Measurements from ENCODE around the gene DPM3.

DPM3 gene

GRCh38 chr1:155117610-155118009 is 22.7 kb downstream of the DPM3 start:
- H3K4me1 ChIP-seq (ENCODE audit: control insufficient read depth in 5 of 5, insufficient read depth in 5 of 5, low read length in 5 of 5), result no peaks in the 10 kb centered on the region
- H3K4me3 ChIP-seq (ENCODE audit: low read depth in 1 of 5, low read length in 5 of 5), result no peak overlapping the region
- no peaks in the 10 kb centered on the region for H3K36me3 ChIP-seq (ENCODE audit: control insufficient read depth in 5 of 5, insufficient read depth in 5 of 5, low read length in 5 of 5)
- peaks cover 0 to 7% (median 3%) of the 10 kb centered on the region in 5 donors for H3K27me3 ChIP-seq (ENCODE audit: control insufficient read depth in 5 of 5, insufficient read depth in 4 of 5, low read length in 5 of 5)
- H3K9me3 ChIP-seq (ENCODE audit: control insufficient read depth in 5 of 5, low read length in 5 of 5), result no peaks in the 10 kb centered on the region
- no peak overlapping the region for H3K27ac ChIP-seq (ENCODE audit: low read depth, low read length)
- no peak overlapping the region for H3K9ac ChIP-seq (ENCODE audit: low read length in 5 of 5)

DNA sequence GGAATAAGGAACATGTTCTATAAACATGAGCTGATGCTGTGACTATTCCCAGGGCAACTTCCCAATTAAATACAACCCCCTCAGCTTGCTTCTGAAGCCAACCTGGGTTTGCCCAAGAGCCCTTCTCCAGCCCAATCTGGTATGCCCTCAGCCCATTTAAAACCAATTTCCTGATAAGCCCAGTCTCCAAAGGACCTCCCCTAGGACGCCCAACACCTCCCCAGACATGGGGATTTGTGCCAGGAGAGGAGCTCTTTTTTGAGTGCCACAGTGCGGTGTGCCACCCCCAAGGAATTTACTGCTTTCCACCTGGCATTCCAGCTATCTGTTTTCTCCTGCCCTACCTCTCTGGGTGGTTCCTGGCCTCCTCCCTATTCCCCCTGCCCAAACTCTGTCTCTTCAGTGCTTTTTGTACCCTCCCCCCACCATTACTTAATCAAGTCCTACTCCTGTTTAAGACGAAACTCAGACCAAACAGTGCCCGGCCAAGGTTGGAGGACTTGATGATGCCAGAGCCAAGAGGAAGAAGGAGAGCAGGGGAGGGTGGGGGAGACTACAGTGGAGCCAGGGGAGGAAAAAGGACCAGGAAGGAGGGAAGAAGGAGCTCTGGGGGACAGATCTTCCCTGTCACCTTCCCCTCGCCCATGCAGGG is 24.1 kb downstream of the DPM3 start:
- no peaks in the 10 kb centered on the region for H3K36me3 ChIP-seq (ENCODE audit: control insufficient read depth in 5 of 5, insufficient read depth in 5 of 5, low read length in 5 of 5)
- no peak overlapping the region for H3K4me3 ChIP-seq (ENCODE audit: low read depth in 1 of 5, low read length in 5 of 5)
- peaks cover 0 to 7% (median 3%) of the 10 kb centered on the region in 5 donors for H3K27me3 ChIP-seq (ENCODE audit: control insufficient read depth in 5 of 5, insufficient read depth in 4 of 5, low read length in 5 of 5)
- no peaks in the 10 kb centered on the region for H3K9me3 ChIP-seq (ENCODE audit: control insufficient read depth in 5 of 5, low read length in 5 of 5)
- H3K27ac ChIP-seq (ENCODE audit: low read depth, low read length), result no peak overlapping the region
- H3K4me1 ChIP-seq (ENCODE audit: control insufficient read depth in 5 of 5, insufficient read depth in 5 of 5, low read length in 5 of 5), result no peaks in the 10 kb centered on the region
- no peak overlapping the region for H3K9ac ChIP-seq (ENCODE audit: low read length in 5 of 5)

DNA sequence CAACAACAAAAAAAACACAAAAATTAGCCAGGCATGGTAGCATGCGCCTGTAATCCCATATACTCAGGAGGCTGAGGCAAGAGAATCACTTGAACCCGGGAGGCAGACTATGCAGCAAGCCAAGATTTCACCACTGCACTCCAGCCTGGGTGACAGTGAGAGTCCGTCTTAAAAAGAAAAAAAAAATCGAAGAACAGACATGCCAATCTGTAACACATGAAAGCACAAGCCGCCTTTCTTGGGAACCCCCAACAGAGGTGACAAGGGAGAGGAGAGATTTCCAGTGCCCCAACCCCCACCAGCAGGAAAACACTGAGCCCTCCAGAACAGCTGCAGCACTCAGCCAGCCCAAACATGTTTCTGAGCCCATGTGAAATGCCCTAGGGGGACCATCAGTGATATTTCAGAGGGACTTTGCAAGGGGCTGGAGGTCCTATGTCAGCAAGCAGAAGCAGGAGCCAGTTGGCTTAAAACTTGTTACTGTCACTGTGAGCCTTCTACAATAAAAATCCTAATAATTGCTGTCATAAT is 26.8 kb downstream of the DPM3 start:
- no peaks in the 10 kb centered on the region for H3K9me3 ChIP-seq (ENCODE audit: control insufficient read depth in 5 of 5, low read length in 5 of 5)
- peaks cover 0 to 7% (median 3%) of the 10 kb centered on the region in 5 donors for H3K27me3 ChIP-seq (ENCODE audit: control insufficient read depth in 5 of 5, insufficient read depth in 4 of 5, low read length in 5 of 5)

GRCh38 chr1:155110826-155111225 is 29.5 kb downstream of the DPM3 start:
- H3K9me3 ChIP-seq (ENCODE audit: control insufficient read depth in 5 of 5, low read length in 5 of 5), result no peaks in the 10 kb centered on the region
- H3K4me3 ChIP-seq (ENCODE audit: low read depth in 1 of 5, low read length in 5 of 5), result no peak overlapping the region
- H3K27ac ChIP-seq (ENCODE audit: low read depth, low read length), result no peak overlapping the region
- peaks cover under 1 to 4% (median 3%) of the 10 kb centered on the region in 5 donors for H3K4me1 ChIP-seq (ENCODE audit: control insufficient read depth in 5 of 5, insufficient read depth in 5 of 5, low read length in 5 of 5)
- no peaks in the 10 kb centered on the region for H3K27me3 ChIP-seq (ENCODE audit: control insufficient read depth in 5 of 5, insufficient read depth in 4 of 5, low read length in 5 of 5)
- no peaks in the 10 kb centered on the region for H3K36me3 ChIP-seq (ENCODE audit: control insufficient read depth in 5 of 5, insufficient read depth in 5 of 5, low read length in 5 of 5)
- no peak overlapping the region for H3K9ac ChIP-seq (ENCODE audit: low read length in 5 of 5)

More for the DNA sequence above, 26.8 kb downstream of the DPM3 start:
- no peak overlapping the region for H3K9ac ChIP-seq (ENCODE audit: low read length in 5 of 5)
- H3K4me3 ChIP-seq (ENCODE audit: low read depth in 1 of 5, low read length in 5 of 5), result no peak overlapping the region
- H3K36me3 ChIP-seq (ENCODE audit: control insufficient read depth in 5 of 5, insufficient read depth in 5 of 5, low read length in 5 of 5), result no peaks in the 10 kb centered on the region
- H3K4me1 ChIP-seq (ENCODE audit: control insufficient read depth in 5 of 5, insufficient read depth in 5 of 5, low read length in 5 of 5), result no peaks in the 10 kb centered on the region
- no peak overlapping the region for H3K27ac ChIP-seq (ENCODE audit: low read depth, low read length)

DNA sequence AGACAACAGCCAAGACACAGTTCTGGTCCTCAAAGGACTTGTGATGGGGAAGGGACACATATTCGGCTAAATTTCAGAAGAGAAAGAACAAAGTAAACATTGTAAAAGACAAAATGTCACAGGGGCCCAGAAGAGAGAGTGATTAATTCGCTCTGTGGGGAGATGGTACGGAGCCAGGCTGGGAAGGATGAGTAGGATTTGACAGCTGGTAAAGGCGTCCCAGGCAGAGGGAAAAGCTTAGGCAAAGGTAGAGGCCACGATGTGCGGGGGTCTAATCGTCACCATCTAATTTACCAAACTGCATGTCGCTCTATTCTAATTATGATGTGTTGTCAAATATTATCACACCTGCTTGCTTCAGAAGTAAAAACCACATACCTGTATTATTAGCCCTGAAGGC is 29.9 kb downstream of the DPM3 start:
- Histone ChIP-seq H3K27ac (ENCODE audit: low read depth, low read length) (no peak overlapping the region), H3K36me3 (ENCODE audit: control insufficient read depth in 5 of 5, insufficient read depth in 5 of 5, low read length in 5 of 5) (no peaks in the 10 kb centered on the region), H3K9me3 (ENCODE audit: control insufficient read depth in 5 of 5, low read length in 5 of 5) (no peaks in the 10 kb centered on the region), H3K4me1 (ENCODE audit: control insufficient read depth in 5 of 5, insufficient read depth in 5 of 5, low read length in 5 of 5) (peaks cover 5 to 9% (median 7%) of the 10 kb centered on the region in 5 donors), H3K9ac (ENCODE audit: low read length in 5 of 5) (no peak overlapping the region), H3K27me3 (ENCODE audit: control insufficient read depth in 5 of 5, insufficient read depth in 4 of 5, low read length in 5 of 5) (no peaks in the 10 kb centered on the region), H3K4me3 (ENCODE audit: low read depth in 1 of 5, low read length in 5 of 5) (no peak overlapping the region)

DNA sequence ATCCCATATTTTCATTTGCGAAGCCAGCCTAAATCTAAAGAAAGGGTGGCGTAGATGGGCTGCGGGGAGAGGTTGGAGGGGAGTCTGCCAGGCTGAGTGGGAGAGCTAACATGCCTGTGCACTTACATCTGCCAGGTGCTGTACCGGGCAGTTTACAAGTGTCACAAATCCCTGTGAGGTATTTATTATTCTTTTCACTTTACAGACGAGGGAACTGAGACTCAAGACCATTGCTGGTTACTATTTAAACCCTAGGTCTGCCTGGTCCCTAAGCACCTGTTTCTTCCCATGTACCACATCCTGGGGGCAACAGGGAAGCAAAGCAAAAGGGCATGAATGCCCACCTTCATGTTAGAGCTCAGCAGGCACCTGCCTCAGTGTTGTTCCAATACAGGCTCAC is 32.0 kb downstream of the DPM3 start:
- Histone ChIP-seq H3K4me3 (ENCODE audit: low read depth in 1 of 5, low read length in 5 of 5) (no peak overlapping the region), H3K27me3 (ENCODE audit: control insufficient read depth in 5 of 5, insufficient read depth in 4 of 5, low read length in 5 of 5) (no peaks in the 10 kb centered on the region), H3K9ac (ENCODE audit: low read length in 5 of 5) (no peak overlapping the region), H3K27ac (ENCODE audit: low read depth, low read length) (no peak overlapping the region), H3K36me3 (ENCODE audit: control insufficient read depth in 5 of 5, insufficient read depth in 5 of 5, low read length in 5 of 5) (no peaks in the 10 kb centered on the region), H3K4me1 (ENCODE audit: control insufficient read depth in 5 of 5, insufficient read depth in 5 of 5, low read length in 5 of 5) (peaks cover 7 to 16% (median 14%) of the 10 kb centered on the region in 5 donors), H3K9me3 (ENCODE audit: control insufficient read depth in 5 of 5, low read length in 5 of 5) (no peaks in the 10 kb centered on the region)

GRCh38 chr1:155107309-155108264 is 32.7 kb downstream of the DPM3 start:
- Histone ChIP-seq H3K4me3 (ENCODE audit: low read depth in 1 of 5, low read length in 5 of 5) (no peak overlapping the region), H3K9ac (ENCODE audit: low read length in 5 of 5) (no peak overlapping the region), H3K9me3 (ENCODE audit: control insufficient read depth in 5 of 5, low read length in 5 of 5) (no peaks in the 10 kb centered on the region), H3K27me3 (ENCODE audit: control insufficient read depth in 5 of 5, insufficient read depth in 4 of 5, low read length in 5 of 5) (no peaks in the 10 kb centered on the region), H3K36me3 (ENCODE audit: control insufficient read depth in 5 of 5, insufficient read depth in 5 of 5, low read length in 5 of 5) (no peaks in the 10 kb centered on the region), H3K27ac (ENCODE audit: low read depth, low read length) (no peak overlapping the region), H3K4me1 (ENCODE audit: control insufficient read depth in 5 of 5, insufficient read depth in 5 of 5, low read length in 5 of 5) (peaks cover 7 to 18% (median 15%) of the 10 kb centered on the region in 5 donors)

- H3K27ac ChIP-seq (ENCODE audit: low read depth, low read length), result no peak overlapping the region
- no peaks in the 10 kb centered on the region for H3K9me3 ChIP-seq (ENCODE audit: control insufficient read depth in 5 of 5, low read length in 5 of 5)
- no peaks in the 10 kb centered on the region for H3K36me3 ChIP-seq (ENCODE audit: control insufficient read depth in 5 of 5, insufficient read depth in 5 of 5, low read length in 5 of 5)
- no peak overlapping the region for H3K9ac ChIP-seq (ENCODE audit: low read length in 5 of 5)
- H3K27me3 ChIP-seq (ENCODE audit: control insufficient read depth in 5 of 5, insufficient read depth in 4 of 5, low read length in 5 of 5), result no peaks in the 10 kb centered on the region
- no peak overlapping the region for H3K4me3 ChIP-seq (ENCODE audit: low read depth in 1 of 5, low read length in 5 of 5)
- H3K4me1 ChIP-seq (ENCODE audit: control insufficient read depth in 5 of 5, insufficient read depth in 5 of 5, low read length in 5 of 5), result peaks cover 7 to 23% (median 20%) of the 10 kb centered on the region in 5 donors
Measured at GRCh38 chr1:155106862-155107261, 33.5 kb downstream of the DPM3 start.

- no peaks in the 10 kb centered on the region for H3K27me3 ChIP-seq (ENCODE audit: control insufficient read depth in 5 of 5, insufficient read depth in 4 of 5, low read length in 5 of 5)
- H3K27ac ChIP-seq (ENCODE audit: low read depth, low read length), result peak overlapping the region; percentile 51
- H3K36me3 ChIP-seq (ENCODE audit: control insufficient read depth in 5 of 5, insufficient read depth in 5 of 5, low read length in 5 of 5), result no peaks in the 10 kb centered on the region
- peaks cover 7 to 23% (median 20%) of the 10 kb centered on the region in 5 donors for H3K4me1 ChIP-seq (ENCODE audit: control insufficient read depth in 5 of 5, insufficient read depth in 5 of 5, low read length in 5 of 5)
- H3K9me3 ChIP-seq (ENCODE audit: control insufficient read depth in 5 of 5, low read length in 5 of 5), result no peaks in the 10 kb centered on the region
- H3K9ac ChIP-seq (ENCODE audit: low read length in 5 of 5), result no peak overlapping the region
- H3K4me3 ChIP-seq (ENCODE audit: low read depth in 1 of 5, low read length in 5 of 5), result peak overlapping the region in 2 of 5 donors; percentile 7 to 26
Measured at GRCh38 chr1:155105604-155106011, 34.7 kb downstream of the DPM3 start.
